ENCODE data around the gene RNLS.

DNA sequence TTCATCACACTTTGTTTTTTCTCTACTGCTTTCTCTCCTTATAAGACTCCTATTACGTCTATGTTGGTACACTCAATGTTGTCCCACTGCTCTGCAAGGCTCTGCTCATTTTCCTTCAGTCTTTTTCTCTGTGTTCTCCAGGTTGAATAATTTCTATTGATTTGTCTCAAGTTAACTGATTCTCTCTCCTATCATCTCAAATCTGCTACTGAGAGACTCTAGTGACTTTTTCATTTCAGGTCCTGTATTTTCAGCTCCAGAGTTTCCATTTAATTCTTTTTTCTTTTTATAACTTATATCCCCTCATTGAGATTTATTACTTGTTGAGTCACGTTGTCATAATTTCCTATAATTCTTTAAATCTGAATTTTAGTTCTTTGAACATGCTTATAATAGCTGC is 100.9 kb downstream of the RNLS start:
- TF ChIP-seq, protein P1, sequence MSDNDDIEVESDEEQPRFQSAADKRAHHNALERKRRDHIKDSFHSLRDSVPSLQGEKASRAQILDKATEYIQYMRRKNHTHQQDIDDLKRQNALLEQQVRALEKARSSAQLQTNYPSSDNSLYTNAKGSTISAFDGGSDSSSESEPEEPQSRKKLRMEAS (IDR thresholded peaks at IDR 0.05) = no peak
- TF ChIP-seq, protein P2, sequence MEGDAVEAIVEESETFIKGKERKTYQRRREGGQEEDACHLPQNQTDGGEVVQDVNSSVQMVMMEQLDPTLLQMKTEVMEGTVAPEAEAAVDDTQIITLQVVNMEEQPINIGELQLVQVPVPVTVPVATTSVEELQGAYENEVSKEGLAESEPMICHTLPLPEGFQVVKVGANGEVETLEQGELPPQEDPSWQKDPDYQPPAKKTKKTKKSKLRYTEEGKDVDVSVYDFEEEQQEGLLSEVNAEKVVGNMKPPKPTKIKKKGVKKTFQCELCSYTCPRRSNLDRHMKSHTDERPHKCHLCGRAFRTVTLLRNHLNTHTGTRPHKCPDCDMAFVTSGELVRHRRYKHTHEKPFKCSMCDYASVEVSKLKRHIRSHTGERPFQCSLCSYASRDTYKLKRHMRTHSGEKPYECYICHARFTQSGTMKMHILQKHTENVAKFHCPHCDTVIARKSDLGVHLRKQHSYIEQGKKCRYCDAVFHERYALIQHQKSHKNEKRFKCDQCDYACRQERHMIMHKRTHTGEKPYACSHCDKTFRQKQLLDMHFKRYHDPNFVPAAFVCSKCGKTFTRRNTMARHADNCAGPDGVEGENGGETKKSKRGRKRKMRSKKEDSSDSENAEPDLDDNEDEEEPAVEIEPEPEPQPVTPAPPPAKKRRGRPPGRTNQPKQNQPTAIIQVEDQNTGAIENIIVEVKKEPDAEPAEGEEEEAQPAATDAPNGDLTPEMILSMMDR (IDR thresholded peaks at IDR 0.05 in 2 of 3, conservative IDR thresholded peaks at IDR 0.05 in 1 of 3; ENCODE audit: borderline replicate concordance in 1 of 3, insufficient read depth in 1 of 3, low read depth in 2 of 3, low read length in 2 of 3) = no peak

All from HCT116 (cell line).